Measurements from ENCODE around the gene SIDT1.
A peak's percentile ranks its signal among the peaks of the same experiment; 100 is the strongest.

SIDT1 gene

GRCh38 chr3:113637756-113638155, 105.4 kb downstream of the SIDT1 start:
- no peak for DNase-seq

DNA sequence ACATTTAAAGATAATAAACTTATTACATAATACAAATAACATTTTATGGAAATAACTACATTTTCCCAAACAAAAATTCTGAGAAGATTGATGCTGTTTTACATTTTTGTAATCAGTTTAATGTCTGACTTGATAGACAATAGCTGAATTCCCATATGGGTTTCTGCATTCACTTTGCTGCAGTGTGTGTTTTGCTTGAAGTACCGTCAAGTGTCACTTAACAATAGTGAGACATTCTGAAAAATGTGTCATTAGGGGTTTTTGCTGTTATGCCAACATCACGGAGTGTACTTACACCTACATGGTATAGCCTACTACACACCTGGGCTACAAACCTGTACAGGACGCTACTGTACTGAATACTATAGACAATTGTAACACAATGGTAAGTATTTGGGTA, 106.6 kb downstream of the SIDT1 start:
- no peak for DNase-seq

DNA sequence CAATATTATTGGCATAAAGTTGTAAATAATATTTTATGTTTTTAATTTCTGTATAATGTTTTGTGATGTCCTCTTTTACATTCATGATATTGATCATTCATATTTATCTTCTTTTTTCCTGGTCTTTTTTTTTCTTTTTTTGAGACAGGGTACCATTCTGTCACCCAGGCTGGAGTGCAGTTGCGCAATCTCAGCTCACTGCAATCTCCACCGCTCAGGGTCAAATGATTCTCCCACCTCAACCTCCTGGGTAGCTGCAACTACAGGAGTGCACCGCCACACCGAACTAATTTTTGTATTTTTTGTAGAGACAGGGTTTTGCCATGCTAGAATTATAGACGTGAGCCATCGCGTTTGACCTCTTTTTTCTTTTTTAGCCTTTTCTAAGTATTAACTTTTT, 111.2 kb downstream of the SIDT1 start:
- no peak for DNase-seq

DNA sequence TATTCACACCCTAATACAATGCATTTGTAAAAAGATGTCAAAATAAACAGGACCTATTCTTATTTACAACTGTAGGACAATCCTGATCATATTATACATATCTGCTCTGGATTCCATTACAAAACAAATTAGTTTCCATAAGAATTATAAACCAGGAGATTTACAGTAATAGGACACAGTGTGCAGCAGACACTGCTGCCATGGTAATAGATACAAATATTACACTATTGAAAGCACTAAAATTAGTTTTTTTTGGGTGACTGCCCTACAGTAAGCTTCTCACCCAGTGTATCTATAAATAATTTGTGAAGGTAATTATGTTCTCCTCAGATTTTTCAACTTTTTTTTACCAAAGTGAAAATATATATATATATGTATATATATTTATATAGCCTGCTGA, 116.2 kb downstream of the SIDT1 start:
- DNase-seq: no peak

DNA sequence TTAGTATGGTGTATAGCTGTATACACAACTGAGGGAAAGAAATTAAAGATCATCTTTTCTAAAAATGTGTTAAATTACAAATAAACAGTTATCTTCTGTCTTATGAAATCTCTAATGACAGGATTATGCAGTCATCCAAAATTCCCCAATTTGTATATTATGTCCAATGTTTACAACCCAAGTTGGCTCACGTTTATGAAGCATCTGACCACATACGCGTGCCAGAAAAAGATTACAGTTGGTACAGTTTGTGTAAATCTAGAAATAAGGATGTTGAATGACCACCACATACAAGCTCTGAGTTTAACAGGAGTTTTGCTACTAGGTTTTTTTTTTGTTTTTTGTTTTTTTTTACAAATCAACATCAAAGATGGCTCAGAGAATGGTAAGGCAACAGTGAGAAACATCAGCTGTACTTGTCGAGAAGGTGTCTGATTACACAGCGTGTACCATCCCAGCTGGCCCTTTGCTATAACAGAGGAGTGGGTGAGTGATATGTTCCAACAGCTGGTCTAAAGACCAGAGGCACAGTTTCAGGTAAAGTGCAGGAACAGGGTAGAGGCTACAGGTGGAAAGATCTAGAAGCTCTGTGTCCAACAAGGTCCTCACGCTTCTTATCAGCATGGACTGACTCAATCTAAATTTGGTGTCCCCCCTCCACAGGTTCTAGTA, 117.0 kb downstream of the SIDT1 start:
- peak in 1 of 2 donors; percentile 9 for DNase-seq

DNA sequence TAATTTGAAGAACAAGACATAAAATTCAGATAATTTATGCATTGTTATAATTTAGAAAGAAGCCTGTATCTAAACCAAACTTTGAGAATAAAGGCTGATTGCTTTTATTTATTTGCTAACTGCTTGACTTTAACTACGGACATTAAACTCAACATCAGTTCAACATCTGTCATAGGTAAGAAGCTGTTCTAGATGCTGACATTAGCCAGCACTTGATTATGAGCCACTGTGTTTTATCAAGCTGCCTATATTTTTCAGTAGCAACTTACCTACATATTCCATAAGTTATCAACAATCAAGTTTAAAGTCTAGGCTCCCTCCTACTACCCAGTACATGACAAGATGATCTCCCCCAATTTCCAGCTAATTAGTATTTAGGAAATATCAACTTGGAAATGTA, 122.0 kb downstream of the SIDT1 start:
- no peak for DNase-seq

DNA sequence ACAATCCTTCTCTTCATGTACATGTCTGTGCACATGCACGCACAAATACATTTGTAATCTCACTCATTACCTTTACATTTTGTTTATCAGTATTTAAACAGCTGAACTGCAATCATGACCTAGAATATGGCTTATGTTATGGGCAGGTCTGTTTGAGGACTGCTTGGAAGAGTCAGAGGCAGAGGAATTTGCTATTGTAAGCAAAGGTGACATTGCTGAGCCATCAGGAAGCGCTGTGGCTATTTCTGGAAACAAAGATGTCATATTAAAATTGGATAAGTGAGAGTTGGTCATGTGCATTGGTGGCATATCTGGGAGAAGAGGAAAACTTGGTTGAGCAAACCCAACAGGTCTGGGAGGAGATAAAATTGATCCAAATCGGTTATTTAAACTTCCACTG, 122.5 kb downstream of the SIDT1 start:
- no peak for DNase-seq

- no peak for DNase-seq
These were observed 125.8 kb downstream of the SIDT1 start for GRCh38 chr3:113658107-113658506.

- no peak for DNase-seq
These were observed 126.8 kb downstream of the SIDT1 start for GRCh38 chr3:113659101-113659541.

DNA sequence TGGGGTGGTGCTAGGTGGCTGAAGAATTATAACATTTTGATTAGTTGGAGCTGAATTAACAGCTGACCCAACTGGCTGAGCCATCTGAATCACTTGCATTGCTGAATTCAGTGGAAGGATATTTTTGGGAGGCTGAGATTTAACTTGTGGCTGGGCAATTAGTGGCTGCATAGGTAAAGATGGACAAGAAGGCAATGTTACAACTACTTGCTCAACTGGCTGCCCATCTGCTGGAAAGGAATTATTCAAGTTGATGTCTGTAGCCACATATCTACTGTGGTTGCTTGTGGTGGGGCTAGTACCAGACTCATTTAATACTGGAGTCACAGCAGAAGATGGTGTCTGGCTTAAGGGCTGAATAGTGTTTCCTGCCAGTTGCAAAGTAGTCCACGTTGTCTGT, 127.6 kb downstream of the SIDT1 start:
- DNase-seq: no peak

- no peak for DNase-seq
These were observed 128.1 kb downstream of the SIDT1 start for GRCh38 chr3:113660458-113660857.

DNA sequence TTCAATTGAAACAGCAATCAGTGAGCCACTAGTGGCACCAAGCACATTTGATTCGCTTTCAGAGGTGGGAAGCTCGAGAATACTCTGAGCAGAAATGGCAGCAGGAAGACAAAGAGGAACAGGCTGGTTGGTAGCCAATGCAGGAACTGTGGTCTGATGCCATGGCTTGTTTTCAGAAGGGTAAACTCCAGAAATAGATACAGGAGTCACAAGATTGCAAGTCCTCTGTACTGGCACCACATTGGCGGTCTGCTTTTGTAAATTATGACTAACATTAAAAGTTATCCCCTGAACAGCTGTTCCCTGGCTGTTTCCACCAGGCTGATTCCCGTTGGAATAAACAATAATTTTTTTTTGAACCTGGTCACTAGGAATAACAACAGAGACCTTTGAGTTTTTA, 128.5 kb downstream of the SIDT1 start:
- DNase-seq: no peak

DNA sequence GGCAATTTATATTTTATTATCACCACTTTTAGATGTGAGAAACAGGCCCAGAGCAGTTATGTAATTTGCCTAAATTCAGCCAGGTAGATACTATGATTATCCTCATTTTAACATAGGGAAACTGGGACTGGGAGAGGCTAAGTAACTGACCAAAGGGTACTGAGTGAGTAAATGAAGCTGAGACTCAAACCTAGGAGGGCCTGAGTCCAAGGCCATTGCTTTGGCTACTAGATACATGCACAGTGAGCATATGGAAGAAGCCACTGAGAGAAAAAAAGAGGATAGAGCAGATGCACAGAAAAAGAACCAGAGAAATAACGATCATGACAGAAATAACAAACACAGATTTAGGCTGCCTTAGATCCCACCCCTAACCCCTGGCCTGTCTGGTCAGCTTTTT, 130.5 kb downstream of the SIDT1 start:
- DNase-seq: no peak

GRCh38 chr3:113663324-113663750, 131.0 kb downstream of the SIDT1 start:
- DNase-seq: no peak

- no peak for DNase-seq
These were observed 131.4 kb downstream of the SIDT1 start for GRCh38 chr3:113663761-113664160.

DNA sequence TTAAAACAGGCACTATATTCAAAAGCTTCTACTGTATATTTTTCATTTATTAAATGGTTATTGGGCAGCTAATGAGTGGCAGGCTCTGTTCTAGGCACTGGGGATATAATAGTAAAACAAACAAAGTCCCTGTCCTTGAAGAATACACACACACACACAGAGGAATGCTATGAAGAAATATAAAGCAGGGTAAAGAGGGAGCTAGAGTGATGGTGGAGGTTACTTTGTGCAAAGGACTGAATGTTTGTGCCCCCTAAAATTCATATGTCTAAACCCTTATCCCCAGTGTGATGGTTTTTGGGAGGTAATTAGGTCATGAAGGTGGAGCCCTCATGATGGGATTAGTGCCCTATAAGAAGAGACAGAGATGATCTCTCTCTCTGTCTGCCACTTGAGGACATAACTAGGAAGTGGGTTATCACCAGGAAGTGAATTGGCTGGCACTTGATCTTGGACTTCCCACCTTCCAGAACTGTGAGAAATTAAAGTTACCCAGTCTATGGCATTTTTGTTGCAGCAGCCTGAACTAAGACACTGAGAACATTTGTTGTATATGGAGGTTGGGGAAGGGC, 132.3 kb downstream of the SIDT1 start:
- DNase-seq: no peak

DNA sequence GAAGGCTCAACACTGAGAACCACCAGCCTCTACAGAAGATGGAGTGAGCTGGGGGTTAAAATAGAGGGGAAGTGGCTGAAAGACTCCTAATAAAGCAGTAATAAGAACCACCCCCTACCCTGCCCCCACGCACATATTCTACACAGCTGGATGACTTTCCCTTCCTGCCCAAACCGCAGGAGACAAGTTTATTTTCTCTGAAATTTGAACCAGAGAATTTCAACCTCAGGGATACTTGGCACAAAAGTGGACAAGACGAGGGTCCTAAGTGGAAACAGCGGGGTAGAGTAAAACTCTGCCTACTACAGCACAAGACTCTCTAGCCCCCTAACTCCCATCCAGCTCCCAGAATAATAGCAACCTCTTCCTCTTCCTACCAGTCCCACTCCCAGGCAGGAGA, 135.7 kb downstream of the SIDT1 start:
- peak in 1 of 2 donors; percentile 5 for DNase-seq

DNA sequence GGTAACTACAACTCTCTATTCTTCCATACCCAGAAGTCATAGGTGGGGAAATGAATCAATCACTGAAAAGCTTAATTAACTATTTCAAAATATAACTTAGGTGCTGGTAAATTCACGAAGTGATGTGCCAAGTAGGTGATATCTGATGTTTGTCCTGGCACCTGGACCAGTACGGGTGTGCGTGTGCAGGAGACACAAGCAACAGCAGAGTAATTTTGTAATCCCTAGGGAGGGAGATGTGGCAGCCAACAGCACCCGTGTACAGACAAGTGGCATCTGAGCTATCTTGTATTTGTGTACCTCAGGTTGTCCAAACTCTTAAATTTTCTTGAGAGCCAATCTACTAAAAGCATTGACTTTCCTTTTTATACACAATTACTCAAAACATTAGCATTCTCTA, 141.2 kb downstream of the SIDT1 start:
- no peak for DNase-seq

DNA sequence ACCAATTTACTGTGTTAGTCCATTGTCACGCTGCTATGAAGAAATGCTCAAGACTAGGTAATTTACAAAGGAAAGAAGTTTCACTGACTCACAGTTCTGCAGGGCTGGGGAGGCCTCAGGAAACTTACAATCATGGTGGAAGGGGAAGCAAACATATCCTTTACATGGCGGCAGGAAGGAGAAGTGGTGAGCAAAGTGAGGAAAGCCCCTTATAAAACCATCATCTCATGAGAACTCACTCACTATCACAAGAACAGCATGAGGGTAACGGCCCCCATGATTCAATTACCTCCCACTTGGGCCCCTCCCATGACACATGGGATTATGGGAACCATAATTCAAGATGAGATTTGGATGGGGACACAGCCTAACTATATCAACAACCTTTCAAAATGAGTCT, 143.9 kb downstream of the SIDT1 start:
- peak; percentile 54 to 73 for DNase-seq

DNA sequence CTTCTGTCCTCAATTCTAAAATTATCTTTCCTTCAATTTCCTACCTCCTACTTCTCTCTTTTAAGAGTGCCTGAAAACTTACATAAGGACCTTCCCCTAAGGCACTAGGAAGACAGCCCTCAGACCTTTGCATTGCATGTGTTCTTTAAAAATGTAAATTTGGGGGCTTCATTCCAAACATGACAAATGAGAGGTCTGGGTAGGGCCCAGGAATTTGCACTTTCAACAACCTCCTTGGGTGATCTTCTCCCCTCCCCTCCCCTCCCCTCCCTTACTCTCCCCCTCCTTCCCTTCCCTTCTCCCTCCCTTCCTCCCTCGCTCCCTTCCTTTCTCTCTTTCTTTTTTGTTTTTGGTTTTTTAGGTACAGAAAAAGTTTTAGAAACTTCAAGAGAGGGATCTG, 145.4 kb downstream of the SIDT1 start:
- DNase-seq: no peak

GRCh38 chr3:113678773-113679172, 146.4 kb downstream of the SIDT1 start:
- DNase-seq: no peak
